ENCODE measurements around the gene MYO3B.
A peak's percentile ranks its signal among the peaks of the same experiment; 100 is the strongest.
"Not testable (repeated sequence)": the region's sequence is repeated elsewhere in the genome, so short reads cannot be mapped to it uniquely, and the experiment has no call there.

Gene MYO3B

DNA sequence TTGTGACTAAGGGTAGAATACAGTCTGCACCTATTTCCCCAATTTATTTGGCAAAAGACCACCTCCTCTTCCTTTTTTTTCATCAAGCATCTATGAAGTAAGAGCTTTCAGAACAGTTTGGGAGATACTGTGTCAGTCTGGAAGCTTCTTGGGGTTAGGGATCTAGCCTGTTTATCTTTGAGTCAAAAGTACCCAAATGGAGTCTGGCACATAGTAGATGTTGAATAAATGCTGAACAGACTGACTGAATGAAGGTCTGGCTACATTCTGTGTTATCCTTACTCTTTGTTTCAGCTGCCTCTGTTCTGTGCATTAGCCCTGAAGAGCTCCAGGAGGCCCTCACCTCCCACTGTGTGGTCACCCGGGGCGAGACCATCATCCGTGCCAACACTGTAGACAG lies 223.2 kb downstream of the MYO3B start:
- no peak for DNase-seq (ENCODE audit: low read depth in 1 of 2, low spot score in 1 of 2)

DNA sequence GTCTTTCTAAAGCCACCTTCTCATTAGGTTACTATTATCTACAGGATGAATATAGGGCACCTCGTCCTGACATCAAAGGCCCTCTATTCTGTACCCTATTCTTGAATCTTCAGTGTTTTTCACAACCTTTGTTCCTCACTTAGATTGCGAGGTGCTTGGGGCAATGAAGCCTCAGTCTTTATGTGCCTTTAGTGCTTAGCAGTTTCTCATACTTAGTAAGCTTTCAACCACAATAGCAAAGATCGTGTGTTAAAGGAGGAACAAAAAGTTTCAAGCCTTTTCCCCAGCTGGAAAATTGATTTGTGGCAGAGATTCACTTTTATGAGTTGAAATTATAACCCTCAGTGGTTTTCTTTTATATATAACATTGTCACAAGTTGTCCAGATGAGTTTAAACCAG lies 226.9 kb downstream of the MYO3B start:
- no peak for DNase-seq (ENCODE audit: low read depth in 1 of 2, low spot score in 1 of 2)

DNA sequence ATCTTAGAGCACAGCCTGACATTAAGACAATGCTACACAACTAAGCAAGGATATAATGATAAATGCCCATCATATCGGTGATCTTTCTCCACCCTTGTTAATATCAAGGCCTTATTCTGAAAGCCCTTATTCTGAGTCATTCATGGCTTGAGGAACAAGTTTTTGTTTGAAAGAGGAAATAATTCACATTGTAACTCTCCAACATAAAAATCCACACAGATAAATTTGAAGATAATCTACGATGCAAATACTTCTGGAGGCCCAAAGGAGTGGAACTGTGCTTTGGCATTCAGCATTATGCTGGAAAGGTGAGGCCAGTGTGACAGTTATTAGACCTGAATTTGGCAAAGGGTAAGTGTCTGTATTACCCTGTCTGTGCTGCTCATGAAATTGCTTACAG lies 227.4 kb downstream of the MYO3B start:
- DNase-seq (ENCODE audit: low read depth in 1 of 2, low spot score in 1 of 2), result no peak

DNA sequence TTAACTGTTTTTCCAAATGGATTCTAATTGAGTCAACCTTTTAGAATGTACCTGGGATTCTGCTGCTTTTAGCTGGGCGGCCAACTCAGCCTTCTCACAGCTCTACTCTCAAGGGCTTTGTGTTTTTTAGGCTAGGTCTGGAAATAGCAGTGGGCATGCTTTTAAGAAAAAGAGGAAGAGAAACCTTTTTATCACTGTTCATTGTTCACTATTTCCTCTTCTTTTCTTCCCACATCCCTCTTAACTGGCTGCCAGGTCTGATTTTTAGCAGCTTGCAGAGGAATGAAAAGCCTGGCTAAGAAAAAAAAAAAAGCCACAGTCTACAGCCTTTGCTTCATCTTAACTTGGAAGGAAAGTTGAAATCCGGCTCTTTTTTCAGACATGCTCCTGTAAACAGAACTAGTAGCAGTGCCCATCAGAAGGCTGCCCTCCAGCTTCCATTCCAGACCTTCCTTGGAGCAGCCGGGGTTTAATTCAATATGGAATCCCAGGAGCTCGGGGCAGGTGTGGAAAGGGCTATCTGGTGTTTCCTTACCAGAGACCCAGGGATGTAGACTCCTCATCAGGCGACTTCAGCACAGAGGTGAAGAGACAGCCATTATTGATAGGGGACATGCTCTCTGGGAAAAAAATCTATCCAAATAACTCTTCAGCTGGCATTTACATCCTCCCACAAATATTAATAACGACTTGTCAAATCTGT lies 230.7 kb downstream of the MYO3B start:
- no peak for DNase-seq (ENCODE audit: low read depth in 1 of 2, low spot score in 1 of 2)

DNA sequence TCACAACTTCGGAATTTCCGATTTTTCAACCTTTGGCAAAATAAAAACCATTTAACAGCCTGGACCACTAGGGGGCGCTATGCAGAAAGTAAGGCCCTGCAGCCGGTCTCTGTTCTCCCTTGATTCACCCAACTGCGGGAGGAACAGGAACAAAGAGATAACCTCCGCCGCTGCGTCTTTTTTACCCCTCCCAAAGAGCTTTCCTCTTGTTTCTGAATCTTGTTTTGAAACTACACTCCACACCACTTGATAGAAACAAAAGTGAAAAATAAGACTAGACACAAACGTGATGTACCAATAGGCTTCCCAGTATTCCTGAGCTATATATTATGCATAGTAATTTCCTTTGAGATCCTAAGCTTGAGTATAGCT lies 231.2 kb downstream of the MYO3B start:
- DNase-seq (ENCODE audit: low read depth in 1 of 2, low spot score in 1 of 2), result peak; percentile 31 to 45

GRCh38 chr2:170411660-170412059 lies 233.7 kb downstream of the MYO3B start:
- no peak for DNase-seq (ENCODE audit: low read depth in 1 of 2, low spot score in 1 of 2)

- DNase-seq (ENCODE audit: low read depth in 1 of 2, low spot score in 1 of 2), result no peak
These were observed 243.2 kb downstream of the MYO3B start for GRCh38 chr2:170420961-170421687.

DNA sequence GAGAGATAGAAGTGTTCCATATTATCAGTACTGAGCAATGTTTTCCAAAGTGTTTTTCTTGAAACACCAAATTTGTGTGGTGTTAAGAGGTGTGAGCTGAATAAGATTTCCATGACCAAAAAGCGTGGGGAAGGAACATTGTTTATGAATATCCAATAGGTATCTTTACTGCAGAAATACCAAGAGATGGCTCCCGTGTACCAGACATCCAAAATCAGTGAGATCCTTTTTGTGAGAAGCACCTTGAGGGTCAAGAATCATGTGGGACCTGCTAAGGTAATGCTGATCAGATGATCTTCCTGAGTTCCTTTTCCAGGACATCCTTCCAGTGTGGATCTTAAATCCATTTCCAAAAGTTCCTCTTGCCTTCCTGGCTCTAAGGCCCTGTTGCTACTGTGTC lies 246.0 kb downstream of the MYO3B start:
- DNase-seq (ENCODE audit: low read depth in 1 of 2, low spot score in 1 of 2), result no peak

- DNase-seq (ENCODE audit: low read depth in 1 of 2, low spot score in 1 of 2), result no peak
These were observed 247.4 kb downstream of the MYO3B start for GRCh38 chr2:170425281-170425751.

- DNase-seq (ENCODE audit: low read depth in 1 of 2, low spot score in 1 of 2), result no peak
These were observed 250.9 kb downstream of the MYO3B start for GRCh38 chr2:170428868-170429267.

GRCh38 chr2:170432823-170433222 lies 254.9 kb downstream of the MYO3B start:
- no peak for DNase-seq (ENCODE audit: low read depth in 1 of 2, low spot score in 1 of 2)

- no peak for DNase-seq (ENCODE audit: low read depth in 1 of 2, low spot score in 1 of 2)
These were observed 255.5 kb downstream of the MYO3B start for GRCh38 chr2:170433448-170433847.

DNA sequence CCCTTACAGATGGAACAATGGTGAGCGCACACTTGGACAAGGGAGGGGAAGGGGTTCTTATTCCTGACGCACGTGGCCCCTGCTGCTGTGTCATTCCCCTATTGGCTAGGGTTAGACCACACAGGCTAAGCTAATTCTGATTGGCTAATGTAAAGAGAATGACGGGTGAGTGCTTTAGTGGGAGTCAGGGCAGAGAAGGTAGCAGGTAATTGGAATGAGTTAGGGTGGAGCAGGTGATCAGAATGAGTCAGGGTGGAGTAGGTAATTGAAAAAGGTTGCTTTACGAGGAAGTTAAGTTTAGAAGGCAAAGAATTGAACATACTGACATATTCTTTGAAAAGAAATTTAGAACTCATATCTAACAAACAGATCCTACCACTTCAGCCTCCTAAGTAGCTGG lies 256.4 kb downstream of the MYO3B start:
- not testable (repeated sequence) for DNase-seq (ENCODE audit: low read depth in 1 of 2, low spot score in 1 of 2)

DNA sequence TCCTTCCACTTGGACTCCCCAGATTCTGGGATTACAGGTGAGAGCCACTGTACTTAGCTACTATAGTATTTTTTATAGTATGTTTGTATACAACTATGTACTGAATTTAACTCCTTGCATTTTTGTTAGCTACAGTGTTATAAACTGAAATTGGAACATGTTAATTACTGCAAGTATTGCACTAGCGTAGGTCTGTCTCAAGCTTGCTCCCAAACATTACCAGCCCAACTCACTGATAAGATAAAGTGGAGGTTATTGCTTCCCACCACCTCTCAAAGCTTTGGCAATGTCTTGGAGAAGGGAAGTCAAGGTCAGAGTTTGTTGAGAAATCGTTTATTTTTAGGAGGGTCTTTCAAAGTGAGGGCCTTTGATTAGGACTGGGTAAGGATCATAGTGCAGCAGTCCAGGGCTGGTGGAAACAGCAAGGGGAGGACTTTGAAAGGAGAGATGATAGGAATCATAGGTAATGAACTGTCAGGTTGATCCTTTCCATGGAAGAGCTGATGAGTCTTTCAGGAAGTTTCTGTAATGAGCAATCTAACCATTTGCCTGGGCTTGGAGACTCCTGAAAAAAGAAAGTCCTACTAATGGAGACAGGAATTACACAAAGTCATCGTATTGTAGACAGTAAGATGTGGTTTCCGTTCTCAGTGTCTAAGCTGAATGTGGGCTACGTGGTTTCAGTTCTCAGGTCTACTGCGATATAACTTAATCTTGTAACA lies 257.1 kb downstream of the MYO3B start:
- no peak for DNase-seq (ENCODE audit: low read depth in 1 of 2, low spot score in 1 of 2)

GRCh38 chr2:170436077-170436943 lies 258.4 kb downstream of the MYO3B start:
- no peak for DNase-seq (ENCODE audit: low read depth in 1 of 2, low spot score in 1 of 2)

GRCh38 chr2:170446078-170446477 lies 268.1 kb downstream of the MYO3B start:
- DNase-seq (ENCODE audit: low read depth in 1 of 2, low spot score in 1 of 2), result no peak

GRCh38 chr2:170449034-170449433 lies 271.1 kb downstream of the MYO3B start:
- DNase-seq (ENCODE audit: low read depth in 1 of 2, low spot score in 1 of 2), result no peak

DNA sequence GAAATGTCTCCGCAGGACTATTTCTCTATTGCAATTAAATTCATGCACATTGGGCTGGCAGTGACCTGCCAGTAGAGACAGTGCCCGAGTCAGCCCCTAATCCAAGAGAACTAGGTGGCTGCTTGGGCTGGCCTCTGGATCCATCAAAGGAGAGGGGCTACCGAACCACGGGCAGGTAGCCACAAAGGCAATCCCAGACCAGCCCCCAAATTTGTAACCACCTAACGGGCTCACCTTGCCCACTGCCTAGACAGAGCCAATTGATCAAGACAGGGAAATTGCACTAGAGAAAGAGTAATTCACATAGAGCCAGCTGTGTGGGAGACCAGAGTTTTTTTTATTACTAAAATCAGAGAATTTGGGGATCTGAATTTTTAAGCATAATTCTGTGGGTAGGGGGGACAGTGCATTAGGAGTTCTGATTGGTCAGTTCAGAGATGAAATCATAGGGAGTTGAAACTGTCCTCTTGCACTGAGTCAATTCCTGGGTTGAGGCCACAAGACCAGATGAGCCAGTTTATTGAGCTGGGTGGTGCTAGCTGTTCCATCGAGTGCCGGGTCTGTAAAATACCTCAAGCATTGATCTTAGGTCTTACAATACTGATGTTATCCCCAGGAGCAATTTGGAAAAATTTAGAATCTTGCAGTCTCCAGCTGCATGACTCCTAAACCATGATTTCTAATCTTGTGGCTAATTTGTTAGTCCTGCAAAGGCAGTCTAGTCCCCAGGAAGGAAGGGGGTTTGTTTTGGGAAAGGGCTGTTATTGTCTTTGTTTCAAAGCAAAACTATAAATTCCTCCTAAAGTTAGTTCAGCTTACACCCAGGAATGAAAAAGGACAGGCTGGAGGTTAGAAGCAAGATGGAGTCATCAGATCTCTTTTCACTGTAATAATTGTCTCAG lies 276.8 kb downstream of the MYO3B start:
- DNase-seq (ENCODE audit: low read depth in 1 of 2, low spot score in 1 of 2), result no peak

DNA sequence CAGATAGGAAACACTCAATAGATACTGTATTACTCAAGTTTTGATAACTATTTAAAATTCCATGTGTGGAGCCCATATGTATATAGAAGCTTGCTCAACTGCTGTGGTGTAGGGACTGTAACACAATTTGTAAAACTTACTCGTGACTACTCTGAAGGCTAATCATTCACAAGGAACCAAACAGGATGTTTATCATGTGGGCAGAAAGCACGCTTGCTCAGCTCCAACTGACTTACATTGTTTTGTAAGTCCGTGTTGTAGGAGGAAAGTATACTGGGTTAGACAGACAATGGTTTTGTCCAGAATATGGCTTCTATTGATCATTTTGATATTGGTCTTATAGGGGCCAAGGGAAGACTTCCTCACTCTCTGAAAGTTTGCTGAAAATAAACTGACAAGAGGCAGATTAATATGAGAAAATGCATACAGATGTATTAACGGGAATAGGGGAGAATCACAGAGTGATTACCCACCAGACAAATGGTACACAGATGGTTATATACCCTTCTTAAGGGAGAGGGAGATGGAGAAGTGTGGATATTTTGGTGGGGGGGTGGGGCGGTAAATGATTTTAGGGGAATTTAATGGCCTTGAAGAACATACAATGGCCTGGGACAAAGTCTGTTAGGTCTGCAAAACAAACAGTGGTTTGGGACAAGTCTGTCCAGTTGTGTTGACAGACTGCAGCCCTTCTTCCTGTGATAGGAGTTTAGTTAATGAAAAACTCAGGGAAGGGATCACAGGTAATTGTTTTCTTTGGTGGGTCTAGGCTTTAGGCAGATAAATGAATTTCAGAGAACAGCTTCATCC lies 277.9 kb downstream of the MYO3B start:
- DNase-seq (ENCODE audit: low read depth in 1 of 2, low spot score in 1 of 2), result no peak

Measured in stimulated activated CD4-positive, alpha-beta T cell treated with anti-CD3 and anti-CD28 coated beads, Interleukin-15, amount 100 ng/mL, for 1 hour (primary cell).